HG02981 (cell line): ENCODE measurements around the gene PAX3.

Experiments
- ATAC-seq: cut with Tn5 transposase; IDR thresholded peaks from one replicate; pipeline ENCODE4 v1.9.1; 2021; ENCODE audit warnings: mild to moderate bottlenecking, moderate library complexity; ENCODE audit not compliant: unreplicated experiment

The PAX3 gene

DNA sequence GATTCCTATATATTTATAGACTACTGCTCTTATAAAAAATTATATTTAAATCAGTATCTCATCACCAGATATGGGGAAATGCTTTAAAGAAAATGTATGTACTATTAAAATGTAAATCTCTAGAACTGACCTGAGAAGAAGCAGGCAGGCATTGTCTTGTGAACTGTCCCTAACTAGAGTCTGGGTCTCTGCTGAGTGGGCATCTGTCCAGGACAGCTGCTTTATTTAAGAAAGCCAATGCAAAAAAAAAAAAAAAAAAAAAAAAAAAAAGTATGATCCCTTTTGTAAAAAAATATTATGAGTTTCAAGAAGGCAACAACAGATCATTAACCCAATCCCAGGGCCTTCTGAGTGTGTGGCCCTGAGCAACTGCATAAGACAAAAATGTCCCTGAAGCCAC is 66.0 kb downstream of the PAX3 start:
- ATAC-seq: no peak

DNA sequence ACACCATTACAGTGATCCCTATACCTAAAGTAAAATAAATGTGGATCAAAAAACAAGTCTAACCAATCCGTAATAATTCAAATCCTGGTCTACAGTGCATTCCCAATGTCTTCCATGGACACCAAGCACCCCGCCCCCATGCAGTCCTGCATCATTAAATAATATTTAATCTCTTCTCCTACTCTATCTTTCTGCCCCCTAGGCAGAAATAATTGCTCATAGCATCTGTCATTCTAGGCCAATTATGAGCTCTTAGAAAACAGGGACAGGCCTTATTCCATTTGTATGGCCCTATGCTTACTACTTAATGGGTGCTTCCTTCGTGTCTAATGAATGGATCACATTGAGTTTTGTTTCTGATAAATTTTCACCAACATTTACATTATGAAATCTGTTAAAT is 66.4 kb downstream of the PAX3 start:
- no peak for ATAC-seq

DNA sequence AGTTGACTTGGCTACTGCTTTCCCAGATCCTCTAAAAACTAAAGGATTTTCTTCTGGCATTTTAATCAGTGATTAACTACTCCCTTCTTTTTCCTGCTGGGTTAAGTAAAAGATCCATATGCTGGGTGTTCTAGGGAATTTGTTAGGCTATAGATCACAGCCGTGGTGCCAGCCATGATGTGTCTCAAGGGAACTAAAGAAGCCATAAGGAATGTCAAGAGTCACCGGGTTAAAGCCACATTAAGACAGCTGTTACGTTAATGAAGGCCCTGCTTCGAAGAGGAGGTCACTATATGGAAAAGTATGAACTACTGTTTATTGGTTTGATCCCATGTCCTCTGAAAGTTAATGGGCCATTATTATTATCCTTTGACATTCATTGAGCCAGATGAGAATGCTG is 70.7 kb downstream of the PAX3 start:
- ATAC-seq: no peak

DNA sequence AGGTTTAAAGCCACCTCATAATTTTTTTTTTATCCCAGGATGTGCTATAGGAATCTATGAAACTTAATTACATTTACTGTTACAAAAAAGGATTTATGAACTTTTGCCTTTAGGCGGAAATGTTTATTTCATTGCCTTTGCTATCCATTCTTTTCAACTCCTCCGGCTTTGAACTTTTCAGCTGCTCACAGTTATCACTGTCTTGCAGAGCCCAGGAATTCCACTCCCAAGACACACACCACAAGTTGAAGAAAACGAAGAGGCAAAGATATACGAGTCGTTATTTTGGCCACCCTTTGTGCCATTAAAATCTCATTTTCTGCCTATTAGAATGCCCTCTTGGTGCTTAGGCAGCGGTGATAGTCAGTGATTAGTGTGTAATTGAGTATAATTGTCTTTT is 80.0 kb downstream of the PAX3 start:
- ATAC-seq: no peak

DNA sequence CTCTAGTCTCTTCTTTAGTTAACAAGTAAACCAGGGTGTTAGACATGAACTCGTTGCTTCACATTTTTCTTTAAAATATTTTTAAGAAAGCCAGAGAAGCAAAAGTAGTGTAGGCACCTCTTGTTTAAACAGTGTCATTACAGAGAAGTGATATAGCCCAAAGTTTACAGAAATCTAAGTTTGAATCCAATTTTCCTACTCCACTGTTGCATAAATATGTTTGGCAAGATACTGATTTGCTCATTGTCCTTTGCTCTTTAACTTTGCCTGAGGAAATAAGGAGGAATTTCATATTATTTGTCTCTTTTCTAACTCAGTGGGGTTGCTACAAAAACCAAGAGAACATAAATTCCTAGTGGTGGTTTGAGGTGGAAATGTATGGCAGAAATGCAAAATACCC is 81.1 kb downstream of the PAX3 start:
- no peak for ATAC-seq

DNA sequence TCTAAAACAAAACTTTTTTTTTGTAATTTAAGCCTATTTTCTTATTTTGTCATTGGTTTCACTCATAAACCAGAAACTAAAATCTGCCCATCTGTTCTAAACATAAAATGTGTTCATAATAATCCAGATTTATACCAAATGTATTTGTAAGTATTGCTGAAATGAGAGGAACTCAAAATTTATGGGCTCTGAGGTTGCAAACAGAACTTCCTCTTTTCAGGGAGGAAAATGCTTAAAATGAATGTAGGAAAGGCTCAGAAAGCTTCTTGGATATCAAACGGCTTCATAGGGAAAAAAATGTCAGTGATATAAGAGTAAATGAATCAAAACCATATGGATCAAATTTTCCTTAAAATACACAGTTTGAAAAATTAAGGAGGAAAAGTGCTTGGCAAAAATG is 83.9 kb downstream of the PAX3 start:
- no peak for ATAC-seq

DNA sequence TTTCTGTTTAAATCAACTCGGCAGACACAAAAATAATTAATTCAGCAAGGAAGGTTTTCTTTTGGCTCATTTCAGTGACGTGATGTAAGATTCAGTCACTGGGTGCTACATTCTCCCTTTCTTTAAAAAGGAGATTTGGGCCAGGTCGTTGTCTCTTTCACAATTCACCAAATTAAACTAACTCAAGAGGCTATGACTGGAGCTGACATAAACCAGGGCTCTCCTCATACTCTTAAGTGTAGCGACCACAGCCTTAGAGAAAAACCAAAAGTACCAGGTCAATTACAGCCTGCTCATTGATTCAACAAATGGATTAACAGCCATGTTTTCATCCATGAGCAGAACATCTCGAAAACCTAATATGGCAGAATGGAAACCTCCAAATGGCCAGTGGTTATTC is 85.7 kb downstream of the PAX3 start:
- no peak for ATAC-seq

DNA sequence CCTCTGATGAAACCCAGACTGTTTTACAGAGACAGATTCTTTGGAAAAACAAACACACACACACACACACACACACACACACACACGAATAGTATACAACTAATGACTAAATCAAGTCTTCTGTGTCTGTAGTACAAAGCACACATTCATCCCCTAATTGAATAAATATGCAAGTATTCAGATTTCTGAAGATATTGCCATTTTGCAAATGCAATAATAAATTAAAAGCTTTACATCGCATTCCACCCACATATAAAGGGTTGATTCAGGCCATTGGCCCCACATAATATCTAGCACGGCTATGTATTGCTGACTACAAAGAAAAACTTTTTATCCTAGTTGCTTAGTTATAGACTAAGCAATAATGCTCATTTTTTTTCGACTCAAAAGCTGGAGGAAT is 86.2 kb downstream of the PAX3 start:
- no peak for ATAC-seq

DNA sequence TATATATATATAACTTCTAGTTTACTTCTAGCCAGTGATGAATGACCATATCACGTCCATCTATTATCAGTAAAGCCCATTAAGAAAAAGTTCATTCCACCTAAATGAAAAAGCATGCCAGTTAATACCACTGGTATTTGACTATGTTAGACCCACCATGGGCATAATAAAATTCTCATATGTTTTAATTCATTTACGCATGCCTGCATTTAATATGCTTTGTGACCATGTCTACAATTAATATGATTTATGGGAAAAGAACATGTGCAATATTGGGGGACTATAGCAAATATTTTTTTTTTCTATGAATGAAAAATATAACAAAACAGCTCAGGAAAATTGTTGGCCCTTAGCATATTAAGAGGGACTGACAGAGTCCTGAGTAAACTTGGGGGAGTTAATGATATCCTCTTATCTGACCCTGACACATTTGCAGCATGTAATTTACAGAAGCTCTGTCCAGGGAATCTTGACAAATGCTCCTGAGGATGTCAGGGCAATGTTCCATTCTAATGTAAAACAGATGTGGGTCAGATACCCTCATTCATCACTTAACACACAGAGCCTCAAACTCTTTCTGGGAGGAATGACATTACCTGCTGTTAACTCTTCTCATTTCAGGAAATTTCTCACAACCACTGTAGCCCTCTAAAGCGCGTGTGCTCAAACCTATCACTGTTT is 90.6 kb downstream of the PAX3 start:
- ATAC-seq: no peak

DNA sequence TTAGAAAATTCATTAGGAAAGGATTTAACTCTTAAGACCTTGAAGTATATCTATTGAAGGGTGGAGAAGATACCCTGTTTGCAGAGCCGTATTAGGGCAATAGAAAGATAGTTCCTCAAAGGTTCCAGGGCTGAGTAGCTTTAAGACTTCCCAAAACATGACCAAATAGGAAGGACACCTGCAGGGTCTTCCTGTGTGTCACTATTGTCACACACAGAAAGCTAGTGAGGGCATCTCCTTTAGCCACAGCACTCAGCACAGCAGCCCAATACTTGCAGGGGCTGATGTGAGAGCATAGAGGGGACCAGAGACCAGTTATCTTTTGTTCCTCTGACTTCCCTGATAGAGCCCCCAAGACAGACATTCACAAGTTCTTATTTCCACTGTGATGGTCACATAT is 93.7 kb downstream of the PAX3 start:
- ATAC-seq: no peak

DNA sequence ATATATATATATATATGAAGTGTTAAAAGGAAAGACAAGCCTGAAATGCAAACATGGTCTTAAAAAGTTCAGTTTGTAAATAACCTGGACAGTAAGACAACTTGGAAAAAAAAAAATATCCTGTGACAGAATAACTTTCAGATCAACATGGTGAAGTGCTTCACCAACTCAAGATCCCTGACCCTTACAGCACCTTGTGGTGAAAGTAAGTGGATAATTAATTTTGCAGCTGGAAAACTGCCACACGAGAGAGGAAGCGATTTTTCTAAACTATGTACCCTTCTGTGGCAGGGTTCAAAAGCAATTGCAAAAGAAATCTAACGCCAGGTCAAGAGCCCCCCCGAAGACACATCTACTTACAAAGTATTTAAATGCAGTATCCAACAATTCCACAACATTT is 95.8 kb downstream of the PAX3 start:
- ATAC-seq: no peak

DNA sequence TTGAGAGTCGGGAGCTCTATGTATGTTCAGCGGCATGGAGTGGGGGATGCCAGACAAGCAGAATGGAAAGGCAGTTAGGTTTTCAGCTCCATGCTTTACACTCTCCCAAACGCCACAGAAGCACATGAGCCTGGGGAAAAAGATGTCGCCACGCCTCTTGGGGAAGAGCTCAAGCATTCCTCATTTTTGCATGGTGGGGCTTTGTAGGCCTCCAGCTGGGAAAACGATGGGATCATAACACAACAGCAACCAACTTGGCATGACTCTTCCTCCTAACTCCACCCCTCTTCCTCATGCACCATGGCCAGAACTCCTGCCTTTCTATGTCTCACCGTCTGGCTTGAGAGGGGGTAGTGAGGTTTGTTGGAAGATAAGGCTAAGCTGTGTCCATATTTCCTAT is 102.6 kb downstream of the PAX3 start:
- ATAC-seq: no peak

DNA sequence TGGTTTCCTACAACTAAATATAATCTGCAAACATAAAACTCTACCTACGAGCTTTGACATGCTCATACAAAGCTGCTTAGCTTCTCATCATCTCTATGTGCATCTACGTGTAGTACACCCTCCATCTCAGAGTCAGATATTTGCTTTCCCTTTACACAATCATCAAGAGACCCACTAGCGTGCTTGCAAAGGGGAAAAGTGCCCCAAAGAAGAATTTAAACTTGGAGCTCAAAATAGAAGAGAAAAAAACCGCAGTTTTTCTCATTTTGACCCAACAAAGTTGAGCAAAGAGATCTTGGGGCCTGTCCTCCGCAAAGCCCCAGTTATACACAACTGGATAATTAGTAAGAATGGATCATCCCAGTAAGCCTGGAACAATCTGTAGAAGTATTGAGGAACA is 104.1 kb downstream of the PAX3 start:
- no peak for ATAC-seq

DNA sequence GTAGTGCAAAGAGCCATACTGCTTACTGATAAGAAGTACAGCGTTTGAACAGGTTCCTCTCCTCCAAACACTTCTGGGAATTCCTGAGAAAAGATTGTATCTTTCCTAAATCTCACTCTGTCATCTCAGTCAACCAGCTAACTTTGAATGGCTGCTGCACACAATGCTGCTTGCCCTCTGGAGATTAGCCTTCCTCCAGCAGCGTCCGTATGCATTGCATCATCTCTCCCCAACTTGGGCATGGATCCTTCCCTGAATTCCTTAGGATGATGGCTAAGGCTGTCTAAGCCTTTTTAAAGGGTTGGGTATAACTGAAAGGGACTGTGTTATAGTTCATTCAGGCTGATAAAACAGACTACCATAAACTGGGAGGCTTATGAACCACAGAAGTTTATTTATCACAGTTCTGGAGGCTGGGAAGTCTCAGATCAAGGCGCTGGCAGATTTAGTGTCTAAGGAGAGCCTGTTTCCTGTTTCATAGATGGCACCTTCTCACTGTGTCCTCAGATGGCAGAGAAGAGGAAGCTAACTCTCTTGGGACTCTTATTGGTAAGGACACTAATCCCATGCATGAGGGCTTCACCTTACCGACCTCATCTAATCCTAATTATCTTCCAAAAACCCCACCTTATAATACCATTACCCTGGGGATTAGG is 105.3 kb downstream of the PAX3 start:
- ATAC-seq: no peak

DNA sequence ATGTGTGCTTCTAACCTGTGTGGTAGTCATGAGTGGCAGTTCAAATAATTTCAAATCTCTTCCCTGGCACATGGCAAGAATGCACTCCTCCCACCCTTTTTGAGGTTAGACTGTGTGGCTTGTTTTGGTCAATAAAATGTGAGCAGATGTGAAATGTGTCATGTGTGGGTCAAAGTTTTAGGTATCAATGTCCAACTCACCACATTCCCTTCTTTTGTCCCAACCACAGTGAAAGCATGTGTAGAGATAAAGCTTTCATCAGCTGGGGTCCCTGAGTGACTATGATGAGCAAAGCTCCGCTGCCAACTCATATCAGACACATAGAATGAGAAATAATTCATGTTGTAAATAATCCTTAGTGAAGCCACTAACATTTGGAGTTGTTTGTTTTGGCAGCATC is 118.2 kb downstream of the PAX3 start:
- no peak for ATAC-seq

DNA sequence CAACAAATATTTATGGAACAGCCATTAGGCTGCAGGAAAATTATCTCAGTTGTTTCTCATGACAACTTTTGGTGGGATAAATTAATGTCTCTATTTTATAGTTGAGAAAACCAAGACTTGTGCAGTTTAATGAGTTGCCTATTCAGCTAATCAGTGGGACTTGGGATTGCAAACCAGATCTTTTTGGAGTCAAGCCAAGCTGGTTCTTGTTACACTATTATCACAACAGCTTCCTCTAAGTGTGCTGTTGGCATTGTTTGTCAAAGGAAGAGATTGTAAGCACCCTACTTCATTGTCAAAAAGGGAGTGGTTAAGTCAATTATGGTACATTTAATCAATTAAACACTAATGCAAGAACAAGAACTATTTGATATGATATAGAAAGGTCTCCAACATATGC is 119.2 kb downstream of the PAX3 start:
- ATAC-seq: no peak

DNA sequence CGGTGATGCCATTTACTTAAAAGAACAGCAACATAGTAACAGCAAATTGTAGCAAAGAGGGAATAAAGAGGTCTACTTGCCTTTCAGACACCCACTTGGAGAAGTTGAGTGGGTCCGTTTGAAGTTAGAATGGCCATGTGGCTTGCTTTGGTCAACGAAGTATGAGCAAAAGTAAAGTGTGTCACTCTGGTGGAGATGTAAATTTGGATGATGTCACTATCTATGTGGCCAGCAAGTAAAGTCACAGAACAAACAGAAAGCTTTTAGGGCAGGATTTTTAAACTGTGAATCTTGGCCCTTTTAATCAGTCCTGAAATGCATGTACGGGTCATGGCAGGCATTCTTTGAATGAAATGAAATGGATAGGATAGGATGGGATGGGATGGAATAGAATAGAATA is 120.3 kb downstream of the PAX3 start:
- ATAC-seq: no peak

DNA sequence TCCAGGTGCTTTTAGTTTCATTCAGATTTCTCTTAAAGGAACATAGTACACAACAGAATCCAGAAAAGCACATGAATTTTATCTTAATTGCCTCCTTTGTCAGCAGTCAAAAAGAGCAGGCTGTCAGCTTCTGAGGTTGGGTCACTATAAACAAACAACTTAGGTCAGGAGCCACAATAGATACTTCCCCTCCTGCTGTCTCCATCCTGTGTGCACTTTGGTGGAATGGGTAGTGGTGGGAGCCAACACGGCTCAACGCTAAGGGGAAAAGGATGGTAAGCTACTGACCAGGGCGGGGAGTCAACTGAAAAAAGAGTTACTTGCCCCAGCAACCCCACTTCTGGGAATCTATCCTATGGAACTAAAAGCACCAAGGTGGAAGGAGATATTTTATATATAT is 121.9 kb downstream of the PAX3 start:
- no peak for ATAC-seq

DNA sequence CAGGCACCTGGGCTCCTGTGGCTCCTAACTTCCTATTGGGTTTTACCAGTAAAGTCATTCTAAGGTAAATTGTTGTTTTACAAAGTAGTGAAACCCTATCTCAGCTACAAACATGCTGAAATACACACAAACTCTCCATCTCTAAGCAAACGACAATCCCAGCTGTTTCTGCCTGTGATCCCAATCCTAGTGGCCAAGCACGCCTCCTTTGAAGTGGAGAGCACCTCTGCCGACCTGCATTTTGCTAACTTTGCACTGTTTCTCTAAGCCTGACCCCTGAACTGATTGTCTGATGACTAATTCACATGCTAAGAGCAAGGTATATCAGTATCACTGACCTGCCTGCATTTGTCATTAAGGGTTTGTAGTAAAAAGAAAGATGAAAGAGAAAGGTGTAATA is 124.3 kb downstream of the PAX3 start:
- no peak for ATAC-seq

DNA sequence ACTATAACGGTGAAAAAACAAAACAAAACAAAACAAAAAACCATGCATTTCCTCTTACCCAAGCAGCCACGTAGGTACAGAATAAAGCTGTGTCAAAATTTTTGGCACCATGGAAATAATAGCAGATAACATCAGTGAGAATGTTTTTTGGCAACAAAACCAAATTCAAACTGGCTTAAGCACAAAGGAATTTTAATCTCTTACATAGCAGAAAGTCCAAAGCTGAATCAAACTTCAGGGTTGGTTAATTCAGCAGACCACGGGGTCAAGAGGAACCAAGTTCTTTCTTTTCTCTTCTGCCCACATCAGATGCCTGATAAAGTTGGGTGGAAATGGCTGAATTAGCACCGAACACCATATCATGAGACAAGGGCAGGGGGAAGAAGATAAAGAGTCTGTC is 129.5 kb downstream of the PAX3 start:
- no peak for ATAC-seq

DNA sequence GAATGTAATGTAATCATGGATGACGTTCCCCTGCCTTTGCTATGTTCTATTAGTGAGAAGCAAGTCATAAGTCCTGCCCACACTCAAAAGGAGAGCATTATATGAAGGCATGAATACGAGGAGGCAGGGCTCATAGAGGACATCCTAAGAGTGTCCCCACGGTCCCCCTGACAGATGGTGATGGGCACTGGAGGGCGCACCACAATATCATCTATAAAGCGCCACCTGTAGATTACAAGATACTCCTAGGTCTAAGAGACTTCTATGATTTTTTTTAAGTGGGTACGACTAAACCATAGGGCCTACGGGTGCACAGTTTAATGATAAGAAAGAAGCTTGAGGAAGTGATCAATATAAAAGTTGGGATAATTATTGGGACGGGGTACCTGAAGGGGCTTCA is 131.0 kb downstream of the PAX3 start:
- ATAC-seq: no peak

DNA sequence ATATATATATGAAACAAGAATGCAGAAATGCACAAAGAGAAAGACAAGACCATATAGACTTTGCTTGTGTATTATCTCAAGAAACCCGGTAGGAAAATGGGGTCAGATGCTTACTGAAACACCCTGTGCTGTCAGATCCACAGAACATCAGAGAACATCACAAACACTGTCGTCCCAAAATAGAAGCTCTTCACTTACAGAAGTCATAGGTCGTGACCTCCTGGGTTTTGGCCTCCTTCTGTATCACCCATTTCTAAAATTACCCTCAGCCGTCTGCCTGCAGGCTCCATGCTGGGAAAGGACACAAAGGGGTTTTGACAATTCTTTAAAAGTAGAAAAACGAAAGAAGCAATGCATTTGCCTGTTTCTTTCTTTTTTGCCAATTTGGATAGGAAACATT is 137.9 kb downstream of the PAX3 start:
- no peak for ATAC-seq

DNA sequence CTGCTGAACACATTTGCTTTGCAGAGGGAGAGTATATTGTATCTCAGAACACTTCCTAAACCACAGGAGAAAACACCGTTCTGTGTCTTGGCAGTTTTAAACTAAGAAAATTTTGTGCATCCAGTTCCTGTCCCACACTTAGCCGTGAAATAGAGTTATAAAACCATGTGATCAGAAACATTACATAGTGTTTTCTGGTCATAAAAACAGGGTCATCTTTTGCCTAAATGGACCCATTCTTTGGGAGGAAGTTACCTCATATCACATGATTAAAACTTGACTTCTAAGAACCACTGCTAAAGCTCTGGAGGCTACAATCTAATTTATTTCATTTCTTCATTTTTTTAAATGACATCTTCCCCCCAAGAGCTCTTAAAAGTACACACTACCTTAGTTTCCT is 138.7 kb downstream of the PAX3 start:
- no peak for ATAC-seq
